Measurements from ENCODE around the gene TOE1. TPM values are rescaled to one million over a fixed set of nuclear protein-coding genes. Genes with fewer than 3 reads are reported as not detected.
"Not testable (repeated sequence)": the region's sequence is repeated elsewhere in the genome, so short reads cannot be mapped to it uniquely, and the experiment has no call there.

The TOE1 gene
- total RNA-seq, 2 experiments from 2014 or later = 25.4 to 25.9 TPM

DNA sequence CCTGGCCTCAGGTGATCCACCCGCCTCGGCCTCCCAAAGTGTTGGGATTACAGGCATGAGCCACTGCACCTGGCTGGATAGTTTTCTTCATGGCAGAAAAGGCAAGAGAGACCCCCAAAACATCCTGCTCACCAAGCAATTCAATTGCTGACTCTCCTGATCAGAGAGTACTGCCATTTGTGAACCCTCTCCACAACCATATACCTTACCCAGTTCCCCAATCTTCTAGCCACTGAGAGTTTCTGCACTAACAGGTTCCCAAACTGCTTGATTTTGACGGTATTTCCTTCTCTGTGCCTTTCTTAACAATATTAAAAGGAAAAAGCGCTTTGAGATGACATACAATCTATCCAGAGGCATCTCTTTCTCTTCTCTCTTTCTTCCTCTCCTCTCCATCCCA is 40.2 kb downstream of the TOE1 start:
- H3K27me3 Mint-ChIP-seq (ENCODE audit: low read depth) = no peaks in the 10 kb centered on the region

DNA sequence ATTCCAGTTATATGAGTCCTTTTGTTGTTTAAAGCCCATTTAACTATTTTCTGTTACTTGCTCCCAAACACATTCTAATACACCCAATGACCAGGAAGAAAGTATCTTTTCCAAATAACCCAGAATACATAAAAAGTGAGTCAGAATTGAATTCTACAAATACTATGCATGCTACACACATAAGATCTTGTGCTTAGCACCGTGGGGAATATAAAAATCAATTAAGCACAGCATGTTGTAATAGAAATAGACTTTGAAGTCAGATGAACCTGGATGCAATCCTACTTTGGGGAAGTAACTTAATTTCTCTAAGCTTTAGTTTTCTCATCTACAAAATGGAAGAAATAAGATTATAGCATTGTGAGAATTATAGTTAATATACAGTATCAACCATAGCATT is 40.8 kb downstream of the TOE1 start:
- no peak overlapping the region for H3K27ac Mint-ChIP-seq
- ChIA-PET CTCF (no interaction called here), POLR2A (no interaction called here)
- no peak overlapping the region for H3K4me3 Mint-ChIP-seq
- ATAC-seq = no peak
- H3K4me1 Mint-ChIP-seq (ENCODE audit: low read depth) = no peaks in the 10 kb centered on the region
- no peak for DNase-seq
- H3K27me3 Mint-ChIP-seq (ENCODE audit: low read depth) = no peaks in the 10 kb centered on the region
- H3K36me3 Mint-ChIP-seq (ENCODE audit: low read depth) = no peaks in the 10 kb centered on the region
- H3K9me3 Mint-ChIP-seq (ENCODE audit: insufficient read depth) = no peaks in the 10 kb centered on the region

More for the DNA sequence above, 40.2 kb downstream of the TOE1 start:
- no peaks in the 10 kb centered on the region for H3K4me1 Mint-ChIP-seq (ENCODE audit: low read depth)
- no peak for DNase-seq
- H3K36me3 Mint-ChIP-seq (ENCODE audit: low read depth) = no peaks in the 10 kb centered on the region
- POLR2A ChIA-PET = interaction anchor here (0.6 kb wide), 1 partner anchor 25 kb away, joined by 4 read pairs; no protein-coding TSS in a partner anchor
- CTCF ChIA-PET = no interaction called here
- no peak overlapping the region for H3K4me3 Mint-ChIP-seq
- no peak for ATAC-seq
- H3K9me3 Mint-ChIP-seq (ENCODE audit: insufficient read depth) = no peaks in the 10 kb centered on the region
- H3K27ac Mint-ChIP-seq = no peak overlapping the region

DNA sequence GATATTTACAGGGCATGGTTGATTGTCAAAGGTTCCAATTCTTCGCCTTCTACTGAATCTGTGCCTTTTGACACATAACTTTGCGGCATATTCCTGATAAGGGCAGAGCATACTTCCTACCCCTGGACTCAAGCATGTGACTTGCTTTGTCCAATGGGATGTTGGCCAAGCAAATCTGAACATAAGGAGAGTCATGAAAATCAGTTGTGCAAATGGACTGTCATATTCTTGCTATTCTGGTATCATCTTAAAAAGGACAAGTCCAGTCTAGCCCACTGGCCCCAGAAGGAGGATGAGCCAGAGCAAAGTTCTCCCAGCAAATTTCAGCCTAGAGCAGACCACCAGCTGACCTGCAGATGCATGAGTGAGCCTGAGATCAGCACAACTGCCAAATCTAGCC is 41.3 kb downstream of the TOE1 start:
- ChIA-PET POLR2A (no interaction called here), CTCF (no interaction called here)
- Mint-ChIP-seq H3K27ac (no peak overlapping the region), H3K27me3 (ENCODE audit: low read depth) (no peaks in the 10 kb centered on the region), H3K36me3 (ENCODE audit: low read depth) (no peaks in the 10 kb centered on the region), H3K4me3 (no peak overlapping the region), H3K4me1 (ENCODE audit: low read depth) (no peaks in the 10 kb centered on the region), H3K9me3 (ENCODE audit: insufficient read depth) (no peaks in the 10 kb centered on the region)
- no peak for DNase-seq
- ATAC-seq = no peak

DNA sequence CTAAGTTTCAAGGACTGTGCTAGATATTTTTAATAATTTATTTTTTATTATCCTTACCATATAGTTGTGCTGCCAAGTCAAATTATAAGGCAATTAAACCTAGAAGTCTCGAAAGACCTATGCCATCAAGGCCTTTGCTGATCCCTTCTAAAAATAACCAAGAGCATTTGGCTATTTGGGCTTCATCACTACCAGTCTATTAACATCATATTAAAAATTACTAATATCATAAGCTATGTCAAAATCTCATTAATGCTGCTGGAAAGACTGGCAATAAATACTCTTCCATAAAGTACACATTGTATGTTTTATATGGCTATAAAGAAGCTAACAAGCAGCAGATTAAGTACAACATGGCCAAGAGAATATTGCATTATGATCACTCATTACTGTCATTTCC is 43.2 kb downstream of the TOE1 start:
- no peak overlapping the region for H3K4me3 Mint-ChIP-seq
- ChIA-PET CTCF (no interaction called here), POLR2A (no interaction called here)
- no peaks in the 10 kb centered on the region for H3K9me3 Mint-ChIP-seq (ENCODE audit: insufficient read depth)
- DNase-seq = no peak
- ATAC-seq = no peak
- no peak overlapping the region for H3K27ac Mint-ChIP-seq
- H3K27me3 Mint-ChIP-seq (ENCODE audit: low read depth) = no peaks in the 10 kb centered on the region
- no peaks in the 10 kb centered on the region for H3K4me1 Mint-ChIP-seq (ENCODE audit: low read depth)
- no peaks in the 10 kb centered on the region for H3K36me3 Mint-ChIP-seq (ENCODE audit: low read depth)

DNA sequence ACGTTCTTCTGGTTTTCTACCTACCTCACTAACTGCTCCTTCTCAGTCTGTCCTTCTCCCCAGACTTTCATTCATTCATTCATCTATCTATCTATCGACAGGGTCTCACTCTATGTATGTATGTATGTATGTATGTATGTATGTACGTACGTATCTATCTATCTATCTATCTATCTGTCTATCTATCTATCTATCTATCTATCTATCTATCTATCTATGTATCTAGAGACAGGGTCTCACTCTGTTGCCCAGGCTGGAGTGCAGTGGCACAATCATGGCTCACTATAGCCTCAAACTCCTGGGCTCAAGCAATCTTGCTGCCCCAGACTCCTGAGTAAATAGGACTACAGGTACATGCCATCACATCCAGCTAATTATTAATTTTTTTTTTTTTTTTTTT is 44.2 kb downstream of the TOE1 start:
- DNase-seq; H3K4me1 Mint-ChIP-seq (ENCODE audit: low read depth); POLR2A ChIA-PET; H3K36me3 Mint-ChIP-seq (ENCODE audit: low read depth); H3K27me3 Mint-ChIP-seq (ENCODE audit: low read depth); ATAC-seq; H3K9me3 Mint-ChIP-seq (ENCODE audit: insufficient read depth); H3K4me3 Mint-ChIP-seq; H3K27ac Mint-ChIP-seq; CTCF ChIA-PET: not testable (repeated sequence)

DNA sequence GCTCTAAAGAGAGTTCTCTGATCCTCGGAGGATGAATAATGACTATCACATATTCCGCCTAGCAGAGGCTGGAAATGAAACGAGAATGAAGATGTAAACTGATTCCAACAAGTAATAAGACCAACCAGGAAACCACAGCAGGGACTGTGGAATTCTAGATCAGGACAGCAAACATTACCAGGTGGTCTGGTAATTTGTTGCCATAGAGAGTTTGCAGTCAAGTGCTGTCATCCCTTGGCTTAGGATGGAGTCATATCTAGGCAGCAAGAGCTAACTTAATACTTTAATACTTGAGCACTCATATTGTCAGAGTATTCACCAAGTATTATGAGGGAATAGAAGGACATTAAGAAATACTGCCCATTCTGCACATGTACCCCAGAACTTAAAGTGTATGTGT is 45.3 kb downstream of the TOE1 start:
- ATAC-seq (no peak), DNase-seq (no peak)
- Mint-ChIP-seq H3K27ac (no peak overlapping the region), H3K27me3 (ENCODE audit: low read depth) (no peaks in the 10 kb centered on the region), H3K4me3 (no peak overlapping the region), H3K9me3 (ENCODE audit: insufficient read depth) (no peaks in the 10 kb centered on the region), H3K4me1 (ENCODE audit: low read depth) (no peaks in the 10 kb centered on the region), H3K36me3 (ENCODE audit: low read depth) (no peaks in the 10 kb centered on the region)
- CTCF ChIA-PET = interaction anchor here (0.7 kb wide), 1 partner anchor 13 kb away, joined by 3 read pairs; no protein-coding TSS in a partner anchor
- POLR2A ChIA-PET = no interaction called here

DNA sequence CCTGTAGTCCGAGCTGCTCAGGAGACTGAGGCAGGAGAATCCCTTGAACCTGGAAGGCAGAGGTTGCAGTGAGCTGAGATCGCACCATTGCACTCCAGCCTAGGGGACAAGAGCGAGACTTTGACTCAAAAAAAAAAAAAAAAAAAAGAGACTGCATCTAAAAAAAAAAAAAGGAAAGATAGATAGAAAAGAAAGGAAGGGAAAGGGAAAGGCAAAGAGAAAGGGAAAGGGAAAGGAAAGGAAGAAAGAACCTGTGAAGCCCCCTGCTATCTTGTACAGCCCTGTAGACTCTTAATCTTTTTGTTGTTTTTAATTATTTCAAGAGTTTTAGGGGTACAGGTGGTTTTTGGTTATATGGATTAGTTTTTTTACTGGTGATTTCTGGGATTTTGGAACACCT is 46.2 kb downstream of the TOE1 start:
- Mint-ChIP-seq H3K9me3 (ENCODE audit: insufficient read depth) (no peaks in the 10 kb centered on the region), H3K27ac (no peak overlapping the region), H3K27me3 (ENCODE audit: low read depth) (no peaks in the 10 kb centered on the region), H3K4me3 (no peak overlapping the region), H3K4me1 (ENCODE audit: low read depth) (no peaks in the 10 kb centered on the region), H3K36me3 (ENCODE audit: low read depth) (no peaks in the 10 kb centered on the region)
- POLR2A ChIA-PET = no interaction called here
- ATAC-seq = no peak
- CTCF ChIA-PET = no interaction called here
- no peak for DNase-seq

Other genes with a start within 250 kb of the TOE1 start
- gene ZSWIM5, start 133.6 kb upstream of the TOE1 start, total RNA-seq = under 1 TPM; 0.50 TPM
- 10 to 100 TPM; 16.8 TPM for gene HPDL, start 13.3 kb upstream of the TOE1 start, total RNA-seq
- gene MUTYH, start 270 bp downstream of the TOE1 start, total RNA-seq = 10 to 100 TPM; 59.8 to 61.8 TPM
- 1 to 10 TPM; 3.3 to 3.5 TPM for gene TESK2, start 151.0 kb downstream of the TOE1 start, total RNA-seq
- 1 to 10 TPM; 7.9 to 9.4 TPM for gene CCDC163, start 159.9 kb downstream of the TOE1 start, total RNA-seq
- 1 to 10 TPM; 6.7 to 8.7 TPM for gene MMACHC, start 160.1 kb downstream of the TOE1 start, total RNA-seq
- gene PRDX1, start 181.7 kb downstream of the TOE1 start, total RNA-seq = 100 to 1,000 TPM; 250 to 251 TPM
- 100 to 1,000 TPM; 150 to 152 TPM for gene AKR1A1, start 210.7 kb downstream of the TOE1 start, total RNA-seq
- 100 to 1,000 TPM; 230 to 233 TPM for gene NASP, start 243.9 kb downstream of the TOE1 start, total RNA-seq

Measured in activated CD8-positive, alpha-beta T cell treated with anti-CD3 and anti-CD28 coated beads, Interleukin-2, amount 10 ng/mL, durations not matched to agents 7 days and 5 days (primary cell).